GM06990 (cell line): ENCODE measurements around the gene ENTPD3.
A peak's percentile ranks its signal among the peaks of the same experiment; 100 is the strongest.

ENCODE experiments used
- DNase-seq: peaks from one replicate; pipeline ENCODE4 v3.0.0-alpha.2; 2011; ENCODE audit not compliant: insufficient read length; ENCODE audit errors: extremely low read depth
- H3K27me3 ChIP-seq: replicated peaks from 2 replicates; pipeline ENCODE4 v1.6.0; 2011; ENCODE audit warnings: low read length; ENCODE audit not compliant: control insufficient read depth, insufficient read depth
- H3K36me3 ChIP-seq: 2 replicates; pipeline ENCODE4 v1.5.1; 2011; ENCODE audit warnings: low read length; ENCODE audit not compliant: control insufficient read depth, insufficient read depth
- H3K4me3 ChIP-seq: replicated peaks from 2 replicates; pipeline ENCODE4 v1.5.1; 2011; ENCODE audit warnings: low read depth, mild to moderate bottlenecking, control low read depth, low read length
- TF ChIP-seq, protein P1 (sequence below): IDR thresholded peaks from 2 replicates; pipeline ENCODE4 v1.5.1; 2011; ENCODE audit warnings: low read length, control low read depth, mild to moderate bottlenecking, inconsistent platforms; ENCODE audit not compliant: insufficient read depth, poor library complexity, severe bottlenecking

Gene ENTPD3

DNA sequence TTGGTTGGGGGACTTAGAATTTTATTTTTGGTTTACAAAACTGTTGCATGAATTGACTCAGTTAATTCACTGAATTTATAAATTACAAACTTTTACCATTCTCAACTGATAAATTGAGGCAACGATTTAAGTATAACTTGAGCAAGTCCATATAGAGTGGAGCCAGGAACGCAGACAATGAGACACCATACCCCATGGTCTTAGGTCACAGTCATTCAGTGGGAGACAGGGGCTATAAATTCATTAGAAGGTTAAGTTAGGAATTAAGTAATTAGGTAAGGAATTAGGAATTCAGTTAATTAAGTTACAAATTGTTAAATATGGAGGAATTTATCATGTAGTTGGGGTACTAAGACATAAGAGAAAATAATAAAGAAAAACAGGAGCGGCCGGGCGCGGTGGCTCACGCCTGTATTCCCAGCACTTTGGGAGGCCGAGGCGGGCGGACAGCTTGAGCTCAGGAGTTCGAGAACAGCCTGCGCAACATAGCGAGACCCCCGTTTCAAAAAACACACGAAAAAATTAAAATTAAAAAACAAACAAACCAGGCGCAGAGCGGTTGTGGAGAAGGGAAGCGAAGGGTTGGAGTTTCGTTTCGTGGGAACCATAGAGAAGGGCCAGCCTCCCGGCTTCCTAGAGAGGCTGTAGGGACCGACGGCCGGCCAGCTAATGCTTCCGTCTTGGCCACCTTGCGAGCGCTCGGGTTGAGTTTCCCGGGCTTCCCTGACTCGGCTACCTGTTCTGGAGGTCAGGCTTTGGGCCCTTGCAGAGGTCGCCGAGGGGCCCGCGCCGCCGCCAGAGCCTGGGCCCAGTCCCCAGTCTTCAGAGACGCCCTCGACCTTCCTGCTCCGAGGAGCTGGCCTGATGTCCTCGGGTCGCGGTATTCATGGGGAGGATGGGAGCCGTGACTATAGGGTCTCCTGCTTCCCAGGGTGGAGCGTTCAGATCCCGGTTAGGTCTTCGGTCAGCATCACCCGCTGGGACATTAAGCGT is 89.8 kb downstream of the ENTPD3 start, which contains the start of gene ZNF619:
Gene ZNF619, plus strand, starts transcription at position 645 of the 993 bp plus-strand sequence. CDS start 858 bp downstream, outside the sequence.
- Histone ChIP-seq H3K36me3 (peaks cover 2% of the 10 kb centered on the region; the same call in 1 of the 2 replicates), H3K27me3 (no peaks in the 10 kb centered on the region), H3K4me3 (peak within 1 kb of the TSS; percentile 84)
- DNase-seq, result peak; percentile 67
- TF ChIP-seq, protein P1, sequence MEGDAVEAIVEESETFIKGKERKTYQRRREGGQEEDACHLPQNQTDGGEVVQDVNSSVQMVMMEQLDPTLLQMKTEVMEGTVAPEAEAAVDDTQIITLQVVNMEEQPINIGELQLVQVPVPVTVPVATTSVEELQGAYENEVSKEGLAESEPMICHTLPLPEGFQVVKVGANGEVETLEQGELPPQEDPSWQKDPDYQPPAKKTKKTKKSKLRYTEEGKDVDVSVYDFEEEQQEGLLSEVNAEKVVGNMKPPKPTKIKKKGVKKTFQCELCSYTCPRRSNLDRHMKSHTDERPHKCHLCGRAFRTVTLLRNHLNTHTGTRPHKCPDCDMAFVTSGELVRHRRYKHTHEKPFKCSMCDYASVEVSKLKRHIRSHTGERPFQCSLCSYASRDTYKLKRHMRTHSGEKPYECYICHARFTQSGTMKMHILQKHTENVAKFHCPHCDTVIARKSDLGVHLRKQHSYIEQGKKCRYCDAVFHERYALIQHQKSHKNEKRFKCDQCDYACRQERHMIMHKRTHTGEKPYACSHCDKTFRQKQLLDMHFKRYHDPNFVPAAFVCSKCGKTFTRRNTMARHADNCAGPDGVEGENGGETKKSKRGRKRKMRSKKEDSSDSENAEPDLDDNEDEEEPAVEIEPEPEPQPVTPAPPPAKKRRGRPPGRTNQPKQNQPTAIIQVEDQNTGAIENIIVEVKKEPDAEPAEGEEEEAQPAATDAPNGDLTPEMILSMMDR, result no peak

DNA sequence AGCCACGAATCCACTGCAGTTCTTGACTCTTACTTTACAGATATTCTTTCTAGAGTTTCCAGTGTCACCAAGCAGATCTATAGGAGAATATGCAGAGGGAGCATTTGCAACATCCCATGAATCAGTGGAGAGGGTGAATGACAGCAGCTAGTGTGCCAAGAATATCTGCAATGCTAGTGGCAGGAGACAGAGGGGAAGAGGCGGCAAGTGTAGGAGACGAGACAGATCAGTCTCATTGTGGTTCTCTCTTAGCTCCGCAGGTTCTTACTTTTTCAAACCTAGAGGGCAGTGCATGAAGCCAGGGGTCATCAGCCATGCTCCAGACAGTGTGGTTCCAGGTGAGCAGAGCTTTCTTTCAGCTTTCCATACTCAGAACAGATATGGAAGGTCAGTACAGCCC is 90.7 kb downstream of the ENTPD3 start:
- H3K27me3 ChIP-seq, result no peaks in the 10 kb centered on the region
- DNase-seq, result no peak
- peak overlapping the region; percentile 84 for H3K4me3 ChIP-seq
- H3K36me3 ChIP-seq, result peaks cover 5% of the 10 kb centered on the region
- TF ChIP-seq, protein P1, result no peak
